ENCODE data around the gene FKBP1B. TPM values are rescaled to one million over a fixed set of nuclear protein-coding genes. Genes with fewer than 3 reads are reported as not detected.

The FKBP1B gene
- total RNA-seq, 4 donors from 2014 or later: 6.4 to 82.1 (median 6.8) TPM

- intact Hi-C loops (cut with DNase I; ENCODE audit: low total_unique reads): no loop called here
- Histone ChIP-seq H3K4me3 (peak overlapping the region; percentile 57 to 91), H3K9me3 (no peaks in the 10 kb centered on the region), H3K27ac (peak overlapping the region; percentile 75 to 81), H3K4me1 (peaks cover 0 to 3% of the 10 kb centered on the region in 2 donors), H3K36me3 (no peaks in the 10 kb centered on the region), H3K27me3 (no peaks in the 10 kb centered on the region)
- TF ChIP-seq, protein P1, sequence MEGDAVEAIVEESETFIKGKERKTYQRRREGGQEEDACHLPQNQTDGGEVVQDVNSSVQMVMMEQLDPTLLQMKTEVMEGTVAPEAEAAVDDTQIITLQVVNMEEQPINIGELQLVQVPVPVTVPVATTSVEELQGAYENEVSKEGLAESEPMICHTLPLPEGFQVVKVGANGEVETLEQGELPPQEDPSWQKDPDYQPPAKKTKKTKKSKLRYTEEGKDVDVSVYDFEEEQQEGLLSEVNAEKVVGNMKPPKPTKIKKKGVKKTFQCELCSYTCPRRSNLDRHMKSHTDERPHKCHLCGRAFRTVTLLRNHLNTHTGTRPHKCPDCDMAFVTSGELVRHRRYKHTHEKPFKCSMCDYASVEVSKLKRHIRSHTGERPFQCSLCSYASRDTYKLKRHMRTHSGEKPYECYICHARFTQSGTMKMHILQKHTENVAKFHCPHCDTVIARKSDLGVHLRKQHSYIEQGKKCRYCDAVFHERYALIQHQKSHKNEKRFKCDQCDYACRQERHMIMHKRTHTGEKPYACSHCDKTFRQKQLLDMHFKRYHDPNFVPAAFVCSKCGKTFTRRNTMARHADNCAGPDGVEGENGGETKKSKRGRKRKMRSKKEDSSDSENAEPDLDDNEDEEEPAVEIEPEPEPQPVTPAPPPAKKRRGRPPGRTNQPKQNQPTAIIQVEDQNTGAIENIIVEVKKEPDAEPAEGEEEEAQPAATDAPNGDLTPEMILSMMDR (IDR thresholded peaks at IDR 0.05): no peak
- no peak for TF ChIP-seq POLR2A (IDR thresholded peaks at IDR 0.05)
- DNase-seq: no peak
Measured at GRCh38 chr2:24048769-24049484, 614 bp upstream of the FKBP1B start.

DNA sequence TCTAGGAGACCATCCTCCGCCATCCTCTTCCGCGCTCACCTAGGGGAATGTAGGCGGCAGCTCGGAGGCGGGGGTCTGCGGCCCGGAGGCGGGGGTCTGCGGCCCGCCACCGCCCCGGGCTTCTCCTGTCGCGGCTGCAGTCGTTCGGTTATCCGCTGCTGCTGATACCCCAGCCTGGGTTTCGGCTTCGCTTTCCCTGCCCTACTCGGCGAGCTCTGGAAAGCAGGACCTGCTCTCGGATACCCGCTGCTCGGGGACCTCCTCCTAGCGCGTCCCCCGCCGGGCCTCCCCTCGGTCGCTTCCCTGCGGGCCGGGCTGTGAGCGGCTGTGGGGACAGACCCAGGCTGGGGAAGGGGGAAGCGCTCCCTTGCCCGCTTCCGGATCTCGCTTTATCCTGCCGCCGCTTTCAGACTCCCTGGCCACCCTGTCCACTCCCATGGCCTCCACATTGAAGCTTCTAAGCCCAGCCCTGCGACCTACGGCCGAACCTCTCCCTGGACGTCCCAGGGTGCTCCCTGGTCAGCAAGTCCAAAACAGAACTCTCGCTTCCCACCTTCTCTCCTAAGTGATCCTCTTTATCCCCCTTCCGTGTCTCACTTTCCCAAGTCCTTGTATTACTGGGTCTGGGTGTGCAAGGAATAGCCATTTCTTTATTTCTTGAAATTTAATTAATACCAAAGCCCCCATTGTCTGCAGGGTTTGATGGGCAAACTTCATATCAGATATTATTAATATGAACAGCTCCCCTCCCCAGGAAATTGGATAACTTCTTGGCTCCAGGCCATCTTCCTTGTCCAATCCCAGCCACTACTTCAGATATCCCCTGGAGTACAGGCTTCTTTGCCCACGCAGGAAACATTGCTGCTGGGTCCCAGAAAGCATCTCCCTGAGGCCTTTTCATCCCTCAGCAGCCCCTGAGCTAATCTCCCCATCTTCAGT is 769 bp downstream of the FKBP1B start:
- H3K4me1 ChIP-seq: peaks cover 0 to 3% of the 10 kb centered on the region in 2 donors
- intact Hi-C loops (cut with DNase I; ENCODE audit: low total_unique reads): no loop called here
- DNase-seq: peak; percentile 22 to 29
- peak overlapping the region; percentile 75 to 81 for H3K27ac ChIP-seq
- no peaks in the 10 kb centered on the region for H3K27me3 ChIP-seq
- H3K36me3 ChIP-seq: no peaks in the 10 kb centered on the region
- H3K4me3 ChIP-seq: peak overlapping the region; percentile 57 to 91
- H3K9me3 ChIP-seq: no peaks in the 10 kb centered on the region
- no peak for TF ChIP-seq POLR2A (IDR thresholded peaks at IDR 0.05)
- TF ChIP-seq, protein P1 (IDR thresholded peaks at IDR 0.05): no peak

GRCh38 chr2:24051833-24052232 is 2.3 kb downstream of the FKBP1B start:
- TF ChIP-seq, protein P1 (IDR thresholded peaks at IDR 0.05): no peak
- no peak for TF ChIP-seq POLR2A (IDR thresholded peaks at IDR 0.05)

DNA sequence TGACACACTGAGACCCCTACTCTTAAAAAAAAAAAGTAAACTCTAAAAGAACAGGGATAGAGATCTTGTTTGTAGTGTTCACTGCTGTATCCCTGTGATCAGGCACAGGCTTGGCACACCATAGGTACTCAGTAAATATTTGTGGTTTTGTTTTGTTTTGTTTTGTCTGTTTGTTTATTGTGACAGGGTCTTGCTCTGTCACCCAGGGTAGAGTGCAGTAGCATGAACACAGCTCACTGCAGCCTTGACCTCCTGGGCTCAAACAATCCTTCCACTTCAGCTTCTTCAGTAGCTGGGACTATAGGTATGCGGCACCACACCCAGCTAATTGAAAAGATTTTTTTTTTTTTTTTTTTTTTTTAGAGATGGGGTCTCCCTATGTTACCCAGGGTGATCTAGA is 3.4 kb downstream of the FKBP1B start:
- Histone ChIP-seq H3K27ac (no peak overlapping the region), H3K4me3 (no peak overlapping the region), H3K9me3 (no peaks in the 10 kb centered on the region), H3K36me3 (no peaks in the 10 kb centered on the region), H3K4me1 (no peaks in the 10 kb centered on the region), H3K27me3 (no peaks in the 10 kb centered on the region)
- intact Hi-C loops (cut with DNase I; ENCODE audit: low total_unique reads): no loop called here
- TF ChIP-seq, protein P1 (IDR thresholded peaks at IDR 0.05): no peak
- no peak for TF ChIP-seq POLR2A (IDR thresholded peaks at IDR 0.05)
- DNase-seq: no peak

More at GRCh38 chr2:24051833-24052232, 2.3 kb downstream of the FKBP1B start:
- Histone ChIP-seq H3K27me3 (no peaks in the 10 kb centered on the region), H3K4me1 (no peaks in the 10 kb centered on the region), H3K27ac (no peak overlapping the region), H3K4me3 (no peak overlapping the region), H3K9me3 (no peaks in the 10 kb centered on the region), H3K36me3 (no peaks in the 10 kb centered on the region)
- intact Hi-C loops (cut with DNase I; ENCODE audit: low total_unique reads): no loop called here
- no peak for DNase-seq
